HCT116 (cell line): ENCODE data around the gene ADPRHL1. TPM values are rescaled to one million over a fixed set of nuclear protein-coding genes. Genes with fewer than 3 reads are reported as not detected.

Experiments
- ATAC-seq: fragments of 200-7000 bp; cut with Tn5 transposase; 2 replicates; pipeline ENCODE4 v1.9.1; 2020; ENCODE audit warnings: mild to moderate bottlenecking, moderate library complexity
- BruUV-seq: library from RNA; stranded (reverse); fragments of 400-500 nt; replicated peaks from 2 replicates; lab custom pipeline; 2021; lab: Mats Ljungman, UMichigan
- CTCF ChIA-PET: fragments of 300-600 bp; sonication (Branson Sonifier 250); formaldehyde crosslinking; loops from one replicate; lab custom pipeline; 2021; ENCODE audit warnings: antibody characterized with exemption; lab: Charles Lee
- POLR2A ChIA-PET: fragments of 300-600, 350-600 bp; sonication (Branson Sonifier 250); formaldehyde crosslinking; loops from one replicate; lab custom pipeline; 2021; ENCODE audit warnings: antibody characterized with exemption; lab: Charles Lee
- RAD21 ChIA-PET, 2 experiments: fragments of 300-600 bp; sonication (Branson Sonifier 250); formaldehyde crosslinking; loops; one replicate each; lab custom pipeline; 2023; ENCODE audit warnings: low total read pairs in 2 of 2; ENCODE audit not compliant: uncharacterized antibody in 2 of 2, unreplicated experiment in 2 of 2, low non-redundant PET in 1 of 2; lab: Charles Lee
- DNase-seq: peaks from one replicate; pipeline ENCODE4 v3.0.0-alpha.2; 2010; ENCODE audit warnings: low read depth, low spot score
- H2AFZ ChIP-seq: fragments of 200-600 bp; shearing (Covaris generic), sonication (generic); 2 replicates; pipeline ENCODE4 v1.6.1; 2017; ENCODE audit warnings: low read depth, mixed run types, mixed read lengths, antibody characterized with exemption, low read length; ENCODE audit not compliant: poor library complexity, severe bottlenecking
- H3K27ac ChIP-seq: 2 replicates; pipeline ENCODE4 v1.5.1; 2012; ENCODE audit warnings: low read depth, low read length
- H3K27me3 ChIP-seq: fragments of 200-600 bp; sonication (generic); 2 replicates; pipeline ENCODE4 v1.6.1; 2016; ENCODE audit warnings: mixed run types, low read length, mixed read lengths; ENCODE audit not compliant: insufficient read depth
- H3K36me3 ChIP-seq, 2 experiments: fragments of 200-500 bp in 1 of 2; fragments of 200-600 bp in 1 of 2; sonication (Bioruptor generic) in 1 of 2; sonication (generic) in 1 of 2; 2 replicates each; pipeline versions ENCODE4 v1.5.1 to v1.6.1; 2014 to 2016; ENCODE audit warnings: low read length in 2 of 2, inconsistent platforms in 1 of 2, mixed read lengths in 1 of 2, mixed run types in 1 of 2; ENCODE audit not compliant: insufficient read depth in 2 of 2, control insufficient read depth in 1 of 2
- H3K4me1 ChIP-seq, 2 experiments: fragments of 200-600 bp in 1 of 2; sonication (generic) in 1 of 2; 2 replicates each; pipeline versions ENCODE4 v1.5.1 to v1.6.1; 2012 to 2017; ENCODE audit warnings: low read length in 2 of 2, inconsistent platforms in 1 of 2, mild to moderate bottlenecking in 1 of 2, mixed read lengths in 1 of 2, mixed run types in 1 of 2, moderate library complexity in 1 of 2; ENCODE audit not compliant: insufficient read depth in 2 of 2, control insufficient read depth in 1 of 2
- H3K4me2 ChIP-seq: fragments of 200-600 bp; sonication (generic); 2 replicates; pipeline ENCODE4 v1.6.1; 2017; ENCODE audit warnings: mixed run types, low read length, mixed read lengths
- H3K4me3 ChIP-seq, 2 experiments: fragments of 200-600 bp in 1 of 2; sonication (generic) in 1 of 2; replicated peaks in 1 of 2; 2 replicates each; pipeline ENCODE4 v1.5.1; 2011 to 2016; ENCODE audit warnings: low read length in 2 of 2, control low read depth in 1 of 2, low read depth in 1 of 2, mild to moderate bottlenecking in 1 of 2, mixed read lengths in 1 of 2, mixed run types in 1 of 2
- H3K79me2 ChIP-seq: fragments of 200-600 bp; sonication (generic); 2 replicates; pipeline ENCODE4 v1.6.1; 2017; ENCODE audit warnings: mild to moderate bottlenecking, mixed run types, low read length, moderate library complexity, mixed read lengths; ENCODE audit not compliant: insufficient read depth
- H3K9ac ChIP-seq: fragments of 200-600 bp; sonication (generic); 2 replicates; pipeline ENCODE4 v1.6.1; 2016; ENCODE audit warnings: low read length, mixed read lengths
- H3K9me2 ChIP-seq: fragments of 200-600 bp; sonication (generic), shearing (Covaris generic); 2 replicates; pipeline ENCODE4 v1.6.1; 2017; ENCODE audit warnings: mixed run types, mild to moderate bottlenecking, moderate library complexity; ENCODE audit not compliant: insufficient read depth
- H3K9me3 ChIP-seq, 2 experiments: fragments of 200-500 bp in 1 of 2; fragments of 200-600 bp in 1 of 2; sonication (Bioruptor generic) in 1 of 2; sonication (generic) in 1 of 2; 2 replicates each; pipeline ENCODE4 v1.6.1; 2014 to 2017; ENCODE audit warnings: low read length in 2 of 2, mixed read lengths in 2 of 2, inconsistent platforms in 1 of 2, low read depth in 1 of 2, mild to moderate bottlenecking in 1 of 2, mixed run types in 1 of 2, moderate library complexity in 1 of 2; ENCODE audit not compliant: control insufficient read depth in 1 of 2, insufficient read depth in 1 of 2
- H4K20me1 ChIP-seq: fragments of 200-600 bp; sonication (generic), shearing (Covaris generic); 2 replicates; pipeline ENCODE4 v1.6.1; 2017; ENCODE audit warnings: mixed run types, mild to moderate bottlenecking, moderate library complexity; ENCODE audit not compliant: insufficient read depth
- CBX3 ChIP-seq: IDR thresholded peaks from 2 replicates; pipeline ENCODE4 v1.6.1; 2012; ENCODE audit warnings: low read depth
- EGR1 ChIP-seq: IDR thresholded peaks from 2 replicates; pipeline ENCODE4 v1.6.1; 2012; ENCODE audit warnings: low read depth
- ELF1 ChIP-seq: IDR thresholded peaks from 2 replicates; pipeline ENCODE4 v1.6.1; 2012; ENCODE audit warnings: low read depth, borderline replicate concordance
- EZH2 ChIP-seq: fragments of 200-600 bp; sonication (generic); IDR thresholded peaks from 2 replicates; pipeline ENCODE4 v1.6.1; 2017; ENCODE audit warnings: antibody characterized with exemption, mixed run types
- EZH2phosphoT487 ChIP-seq: fragments of 200-600 bp; IDR thresholded peaks from 2 replicates; pipeline ENCODE4 v1.6.1; 2018; ENCODE audit warnings: antibody characterized with exemption, borderline replicate concordance
- FOSL1 ChIP-seq: IDR thresholded peaks from 2 replicates; pipeline ENCODE4 v1.6.1; 2012; ENCODE audit warnings: low read depth
- JUND ChIP-seq: IDR thresholded peaks from 2 replicates; pipeline ENCODE4 v1.6.1; 2012
- POLR2A ChIP-seq: IDR thresholded peaks from 2 replicates; pipeline ENCODE4 v1.7.0; 2011; ENCODE audit warnings: borderline replicate concordance; ENCODE audit not compliant: insufficient read depth, insufficient read length; ENCODE audit errors: extremely low read depth
- RAD21 ChIP-seq: IDR thresholded peaks from 2 replicates; pipeline ENCODE4 v1.6.1; 2012; ENCODE audit warnings: low read depth, mild to moderate bottlenecking
- SIN3A ChIP-seq: IDR thresholded peaks from 2 replicates; pipeline ENCODE4 v1.6.1; 2012; ENCODE audit warnings: low read depth
- SP1 ChIP-seq: IDR thresholded peaks from 2 replicates; pipeline ENCODE4 v1.6.1; 2012; ENCODE audit warnings: low read depth
- SRF ChIP-seq: IDR thresholded peaks from 2 replicates; pipeline ENCODE4 v1.6.1; 2012; ENCODE audit warnings: low read depth
- TCF7L2 ChIP-seq: IDR thresholded peaks from 2 replicates; pipeline ENCODE4 v1.7.0; 2011; ENCODE audit warnings: borderline replicate concordance, inconsistent platforms; ENCODE audit not compliant: insufficient read depth, insufficient read length; ENCODE audit errors: extremely low read depth
- YY1 ChIP-seq: IDR thresholded peaks from 2 replicates; pipeline ENCODE4 v1.6.1; 2011; ENCODE audit warnings: low read length, low read depth, moderate library complexity, mild to moderate bottlenecking; ENCODE audit not compliant: insufficient replicate concordance; ENCODE audit errors: extremely low read depth
- ZNF274 ChIP-seq: fragments of 200-500 bp; sonication (Bioruptor generic); IDR thresholded peaks from 2 replicates; pipeline ENCODE4 v1.6.1; 2014; ENCODE audit warnings: mild to moderate bottlenecking, low read depth, low read length, inconsistent platforms
- intact Hi-C: fragments of 100-400 bp; cut with micrococcal nuclease; formaldehyde crosslinking; loops from 2 replicates; pipeline ENCODE4 v1.10.0; 2022
- total RNA-seq: library from RNA; stranded (reverse); gene quantifications from one replicate; pipeline ENCODE4 v1.2.1, GENCODE V29; 2021; ENCODE audit not compliant: unreplicated experiment
- TF ChIP-seq, protein P1 (sequence below): IDR thresholded peaks from 2 replicates; pipeline ENCODE4 v1.6.1; 2012
- TF ChIP-seq, protein P2 (sequence below): IDR thresholded peaks from 2 replicates; pipeline ENCODE4 v1.6.1; 2011; ENCODE audit warnings: mild to moderate bottlenecking, low read length, moderate library complexity; ENCODE audit not compliant: insufficient replicate concordance; ENCODE audit errors: extremely low read depth
- TF ChIP-seq, protein P3 (sequence below): IDR thresholded peaks from 2 replicates; pipeline ENCODE4 v1.6.1; 2012

The ADPRHL1 gene
- total RNA-seq, 1 experiment from 2014 or later: 12.6 TPM

DNA sequence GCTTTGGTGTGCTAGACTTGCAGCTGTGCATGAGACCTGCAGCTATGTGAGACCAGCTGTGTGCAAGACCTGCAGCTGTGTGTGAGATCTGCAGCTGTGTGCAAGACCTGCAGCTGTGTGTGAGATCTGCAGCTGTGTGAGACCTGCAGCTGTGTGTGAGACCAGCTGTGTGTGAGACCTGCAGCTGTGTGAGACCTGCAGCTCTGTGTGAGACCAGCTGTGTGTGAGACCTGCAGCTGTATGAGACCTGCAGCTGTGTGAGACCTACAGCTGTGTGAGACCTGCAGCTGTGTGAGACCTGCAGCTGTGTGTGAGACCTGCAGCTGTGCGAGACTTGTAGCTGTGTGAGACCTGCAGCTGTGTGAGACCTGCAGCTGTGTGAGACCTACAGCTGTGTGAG, 43.9 kb upstream of the ADPRHL1 start:
- Histone ChIP-seq H3K36me3 (peaks cover 48% of the 10 kb centered on the region in 2 experiments; a peak in 3 of 4 replicates), H3K9me2 (no peaks in the 10 kb centered on the region), H3K27ac (no peak overlapping the region), H3K4me2 (no peak overlapping the region), H3K27me3 (no peaks in the 10 kb centered on the region), H3K9me3 (no peaks in the 10 kb centered on the region), H3K9ac (no peak overlapping the region), H4K20me1 (no peaks in the 10 kb centered on the region), H3K79me2 (peaks cover 45% of the 10 kb centered on the region), H3K4me3 (no peak overlapping the region), H2AFZ (no peak overlapping the region), H3K4me1 (peaks cover 17 to 20% of the 10 kb centered on the region in 2 experiments)
- BruUV-seq: no TSS peak
- no peak for DNase-seq
- TF ChIP-seq SP1: no peak
- no peak for TF ChIP-seq JUND
- TF ChIP-seq FOSL1: no peak
- TF ChIP-seq TCF7L2: no peak
- no peak for TF ChIP-seq SIN3A
- no peak for TF ChIP-seq SRF
- TF ChIP-seq ZNF274: no peak
- TF ChIP-seq, protein P1, sequence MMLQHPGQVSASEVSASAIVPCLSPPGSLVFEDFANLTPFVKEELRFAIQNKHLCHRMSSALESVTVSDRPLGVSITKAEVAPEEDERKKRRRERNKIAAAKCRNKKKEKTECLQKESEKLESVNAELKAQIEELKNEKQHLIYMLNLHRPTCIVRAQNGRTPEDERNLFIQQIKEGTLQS: no peak
- no peak for TF ChIP-seq RAD21
- TF ChIP-seq EZH2: no peak
- no peak for ATAC-seq
- ChIA-PET RAD21 (no interaction called here), CTCF (interaction anchor here (1.5 kb wide), 1 partner anchor 8 kb away, joined by 3 read pairs; no protein-coding TSS in a partner anchor), POLR2A (no interaction called here)
- intact Hi-C loops: no loop called here

DNA sequence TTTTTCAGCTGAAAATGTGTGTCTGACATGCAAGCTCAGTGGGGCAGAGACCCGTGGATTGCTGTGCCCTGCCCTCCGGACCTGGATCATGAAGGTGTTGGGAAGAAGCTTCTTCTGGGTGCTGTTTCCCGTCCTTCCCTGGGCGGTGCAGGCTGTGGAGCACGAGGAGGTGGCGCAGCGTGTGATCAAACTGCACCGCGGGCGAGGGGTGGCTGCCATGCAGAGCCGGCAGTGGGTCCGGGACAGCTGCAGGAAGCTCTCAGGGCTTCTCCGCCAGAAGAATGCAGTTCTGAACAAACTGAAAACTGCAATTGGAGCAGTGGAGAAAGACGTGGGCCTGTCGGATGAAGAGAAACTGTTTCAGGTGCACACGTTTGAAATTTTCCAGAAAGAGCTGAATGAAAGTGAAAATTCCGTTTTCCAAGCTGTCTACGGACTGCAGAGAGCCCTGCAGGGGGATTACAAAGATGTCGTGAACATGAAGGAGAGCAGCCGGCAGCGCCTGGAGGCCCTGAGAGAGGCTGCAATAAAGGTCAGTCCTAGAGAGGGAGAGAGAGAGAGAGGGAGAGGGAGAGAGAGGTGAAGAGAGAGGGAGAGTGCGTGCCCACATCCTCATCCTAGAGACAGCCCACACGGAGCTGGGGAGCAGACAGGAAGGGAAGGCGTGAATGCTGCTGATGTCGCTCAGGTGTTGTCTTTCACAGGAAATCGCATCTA, 42.4 kb upstream of the ADPRHL1 start:
- no TSS peak for BruUV-seq
- Histone ChIP-seq H3K9me3 (no peaks in the 10 kb centered on the region), H3K27me3 (no peaks in the 10 kb centered on the region), H3K79me2 (peaks cover 57% of the 10 kb centered on the region), H3K27ac (no peak overlapping the region), H3K9me2 (no peaks in the 10 kb centered on the region), H3K4me1 (peaks cover 20 to 24% of the 10 kb centered on the region in 2 experiments), H3K4me3 (no peak overlapping the region), H2AFZ (no peak overlapping the region), H3K9ac (no peak overlapping the region), H3K36me3 (peaks cover 35 to 39% of the 10 kb centered on the region in 2 experiments; a peak in 3 of 4 replicates), H3K4me2 (no peak overlapping the region), H4K20me1 (no peaks in the 10 kb centered on the region)
- RAD21 ChIA-PET: no interaction called here
- TF ChIP-seq EGR1 (no peak), SIN3A (no peak), CBX3 (no peak), JUND (no peak), EZH2phosphoT487 (no peak), FOSL1 (no peak), RAD21 (no peak), ZNF274 (no peak), SP1 (no peak), YY1 (no peak), ELF1 (no peak), POLR2A (no peak)
- TF ChIP-seq, protein P1: no peak
- TF ChIP-seq, protein P2, sequence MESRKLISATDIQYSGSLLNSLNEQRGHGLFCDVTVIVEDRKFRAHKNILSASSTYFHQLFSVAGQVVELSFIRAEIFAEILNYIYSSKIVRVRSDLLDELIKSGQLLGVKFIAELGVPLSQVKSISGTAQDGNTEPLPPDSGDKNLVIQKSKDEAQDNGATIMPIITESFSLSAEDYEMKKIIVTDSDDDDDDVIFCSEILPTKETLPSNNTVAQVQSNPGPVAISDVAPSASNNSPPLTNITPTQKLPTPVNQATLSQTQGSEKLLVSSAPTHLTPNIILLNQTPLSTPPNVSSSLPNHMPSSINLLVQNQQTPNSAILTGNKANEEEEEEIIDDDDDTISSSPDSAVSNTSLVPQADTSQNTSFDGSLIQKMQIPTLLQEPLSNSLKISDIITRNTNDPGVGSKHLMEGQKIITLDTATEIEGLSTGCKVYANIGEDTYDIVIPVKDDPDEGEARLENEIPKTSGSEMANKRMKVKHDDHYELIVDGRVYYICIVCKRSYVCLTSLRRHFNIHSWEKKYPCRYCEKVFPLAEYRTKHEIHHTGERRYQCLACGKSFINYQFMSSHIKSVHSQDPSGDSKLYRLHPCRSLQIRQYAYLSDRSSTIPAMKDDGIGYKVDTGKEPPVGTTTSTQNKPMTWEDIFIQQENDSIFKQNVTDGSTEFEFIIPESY: no peak
- TF ChIP-seq, protein P3, sequence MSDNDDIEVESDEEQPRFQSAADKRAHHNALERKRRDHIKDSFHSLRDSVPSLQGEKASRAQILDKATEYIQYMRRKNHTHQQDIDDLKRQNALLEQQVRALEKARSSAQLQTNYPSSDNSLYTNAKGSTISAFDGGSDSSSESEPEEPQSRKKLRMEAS: no peak
- intact Hi-C loops: no loop called here
- ATAC-seq (no peak), DNase-seq (no peak)
- CTCF ChIA-PET: no interaction called here
- POLR2A ChIA-PET: no interaction called here
